ENCODE measurements around the gene ZNF598. TPM values are rescaled to one million over a fixed set of nuclear protein-coding genes. Genes with fewer than 3 reads are reported as not detected.

Gene ZNF598
- total RNA-seq, 1 experiment from 2014 or later, result 57.4 TPM

- RAD21 ChIA-PET (ENCODE audit: low non-redundant PET in 1 of 2, low total read pairs in 2 of 2, uncharacterized antibody in 2 of 2, unreplicated experiment in 2 of 2), result no interaction called here
- Histone ChIP-seq H3K9ac (ENCODE audit: low read length) (no peak overlapping the region), H3K9me3 (ENCODE audit: control insufficient read depth in 1 of 2, insufficient read depth in 1 of 2, low read depth in 1 of 2, low read length in 2 of 2) (no peaks in the 10 kb centered on the region), H3K4me3 (replicated peaks in 1 of 2; ENCODE audit: low read depth in 1 of 2, low read length in 2 of 2) (no peak overlapping the region), H3K27me3 (ENCODE audit: insufficient read depth, low read length) (no peaks in the 10 kb centered on the region), H3K79me2 (ENCODE audit: insufficient read depth, low read length) (no peaks in the 10 kb centered on the region), H3K9me2 (ENCODE audit: insufficient read depth) (no peaks in the 10 kb centered on the region), H3K27ac (ENCODE audit: low read depth, low read length) (peak overlapping the region; percentile 45; the same call in 1 of the 2 replicates), H2AFZ (ENCODE audit: low read depth, low read length, poor library complexity, severe bottlenecking) (no peak overlapping the region), H3K4me2 (ENCODE audit: low read length) (peak overlapping the region; percentile 17; the same call in 1 of the 2 replicates), H4K20me1 (ENCODE audit: insufficient read depth) (no peaks in the 10 kb centered on the region), H3K4me1 (ENCODE audit: control insufficient read depth in 1 of 2, insufficient read depth in 2 of 2, low read length in 2 of 2) (peaks cover 5 to 42% of the 10 kb centered on the region in 2 experiments; a peak in 3 of 4 replicates), H3K36me3 (ENCODE audit: control insufficient read depth in 1 of 2, insufficient read depth in 2 of 2, low read length in 2 of 2) (no peaks in the 10 kb centered on the region)
- CTCF ChIA-PET, result no interaction called here
- DNase-seq (ENCODE audit: low read depth, low spot score), result no peak
- POLR2A ChIA-PET, result no interaction called here
- peak; percentile 48 for ATAC-seq
- intact Hi-C loops (cut with micrococcal nuclease), result no loop called here
- no TSS peak for BruUV-seq (replicated peaks)
- TF ChIP-seq ZFX (IDR thresholded peaks at IDR 0.05), result no peak
- no peak for TF ChIP-seq REST (IDR thresholded peaks at IDR 0.05; ENCODE audit: low read depth)
- no peak for TF ChIP-seq RAD21 (IDR thresholded peaks at IDR 0.05; ENCODE audit: low read depth)
- TF ChIP-seq TCF7L2 (IDR thresholded peaks at IDR 0.05; ENCODE audit: borderline replicate concordance, extremely low read depth, insufficient read depth, insufficient read length), result no peak
- no peak for TF ChIP-seq EZH2 (IDR thresholded peaks at IDR 0.05)
- no peak for TF ChIP-seq ELF1 (IDR thresholded peaks at IDR 0.05; ENCODE audit: borderline replicate concordance, low read depth)
- TF ChIP-seq POLR2AphosphoS5 (IDR thresholded peaks at IDR 0.05; ENCODE audit: low read depth, low read length), result no peak
- TF ChIP-seq ZBTB33 (IDR thresholded peaks at IDR 0.05; ENCODE audit: extremely low read depth, insufficient replicate concordance, low read length), result no peak
- no peak for TF ChIP-seq ZNF274 (IDR thresholded peaks at IDR 0.05; ENCODE audit: low read depth, low read length)
- TF ChIP-seq CBX3 (IDR thresholded peaks at IDR 0.05; ENCODE audit: low read depth), result no peak
- no peak for TF ChIP-seq SRF (IDR thresholded peaks at IDR 0.05; ENCODE audit: low read depth)
These were observed 31.3 kb upstream of the ZNF598 start for GRCh38 chr16:2040787-2041522.
